Adrenal gland (tissue), 12 donors: ENCODE data around the gene RASSF5. TPM values are rescaled to one million over a fixed set of nuclear protein-coding genes. Genes with fewer than 3 reads are reported as not detected.

ENCODE experiments used
- DNase-seq, 7 donors: peaks; one replicate each; pipeline ENCODE4 v3.0.0-alpha.2; 2019 to 2020
- H3K27ac ChIP-seq, 5 donors: fragments of 200-600 bp; sonication (generic) in 4 of 5; 1 replicate in 3 of 5; 2 replicates in 2 of 5; pipeline versions ENCODE4 v1.5.1 to v1.8.0; 2016 to 2020; ENCODE audit warnings: mild to moderate bottlenecking in 1 of 5
- H3K27me3 ChIP-seq: fragments of 200-600 bp; 2 replicates; pipeline ENCODE4 v1.8.0; 2021
- H3K36me3 ChIP-seq, 2 donors: fragments of 200-600 bp; replicated peaks in 1 of 2; 1 replicate in 1 of 2; 2 replicates in 1 of 2; pipeline versions ENCODE4 v1.5.1 to v1.8.0; 2018 to 2022
- H3K4me1 ChIP-seq, 2 donors: fragments of 200-600 bp; replicated peaks in 1 of 2; 1 replicate in 1 of 2; 2 replicates in 1 of 2; pipeline versions ENCODE4 v1.5.1 to v1.8.0; 2018 to 2021
- H3K4me3 ChIP-seq, 4 donors: fragments of 200-600 bp; sonication (generic) in 3 of 4; one replicate each; pipeline ENCODE4 v1.5.1; 2016 to 2018
- H3K9me3 ChIP-seq, 3 donors: fragments of 200-600 bp; sonication (generic) in 1 of 3; replicated peaks in 1 of 3; 1 replicate in 2 of 3; 2 replicates in 1 of 3; pipeline versions ENCODE4 v1.5.1 to v1.8.0; 2016 to 2021
- POLR2A ChIP-seq, 2 donors: fragments of 450-650 bp; IDR thresholded peaks; one replicate each; pipeline ENCODE4 v1.6.1; 2017; ENCODE audit warnings: antibody characterized with exemption in 2 of 2, mild to moderate bottlenecking in 2 of 2, moderate library complexity in 1 of 2
- WGBS, 4 donors: extraction: QIAGEN DNeasy Blood & Tissue Kit in 2 of 4; methylation state at CpG; one replicate each; pipeline versions ENCODE4 v1.1.5 to v1.1.7; 2013 to 2017; 5-methylcytosine and 5-hydroxymethylcytosine counted together
- intact Hi-C, 2 donors: fragments of 100-400 bp; cut with DNase I; formaldehyde crosslinking; loops; one replicate each; pipeline versions ENCODE4 v1.14.1 to v1.15.0; 2022 to 2023
- polyA plus RNA-seq, 3 donors: library from polyadenylated mRNA; stranded (reverse); fragments of 200-250 nt in 2 of 3; fragments of 350-450 nt in 1 of 3; fragmentation: Illumina TruSeq in 1 of 3; extraction: RNeasy Lipid Tissue Mini Kit (QIAGEN cat#74804) in 1 of 3; gene quantifications; one replicate each; pipeline ENCODE4 v1.2.3, GENCODE V29; 2013 to 2014
- total RNA-seq, 9 donors: library from RNA; depleted of rRNA in 4 of 9; stranded (reverse); fragments of >200 nt in 4 of 9; fragments of 120-200 nt in 1 of 9; fragmentation: NEBNext Ultra II Directional in 1 of 9; extraction: Animal tissue kit (Norgen Biotek cat#: 25700) in 1 of 9; gene quantifications; one replicate each; pipeline versions ENCODE4 v1.1.0 to v1.2.4, GENCODE V29; 2013 to 2023
- TF ChIP-seq, protein P1 (sequence below), 6 experiments: fragments of 450-650 bp in 4 of 6; fragments of 200-600 bp in 2 of 6; sonication (generic) in 1 of 6; IDR thresholded peaks; 1 replicate in 5 of 6; 2 replicates in 1 of 6; pipeline versions ENCODE4 v1.5.1 to v1.8.0; 2016 to 2021; ENCODE audit warnings: antibody characterized with exemption in 6 of 6, mild to moderate bottlenecking in 2 of 6, moderate library complexity in 1 of 6
- donor health status: healthy with polysubstance abuse.
- donor health status: Bipolar disorder and iron deficiency.
- donor health status: DM: yes; HTN: yes; CAD: no.
- donor health status: DM: no; HTN: no; CAD: no.
- donor health status: DM: no; HTN: no; CAD: no.
- donor health status: DM: yes; HTN: yes; CAD: no.

RASSF5 gene
- total and polyA plus RNA-seq, 12 donors, result 7.1 to 57.9 (median 27.0) TPM

DNA sequence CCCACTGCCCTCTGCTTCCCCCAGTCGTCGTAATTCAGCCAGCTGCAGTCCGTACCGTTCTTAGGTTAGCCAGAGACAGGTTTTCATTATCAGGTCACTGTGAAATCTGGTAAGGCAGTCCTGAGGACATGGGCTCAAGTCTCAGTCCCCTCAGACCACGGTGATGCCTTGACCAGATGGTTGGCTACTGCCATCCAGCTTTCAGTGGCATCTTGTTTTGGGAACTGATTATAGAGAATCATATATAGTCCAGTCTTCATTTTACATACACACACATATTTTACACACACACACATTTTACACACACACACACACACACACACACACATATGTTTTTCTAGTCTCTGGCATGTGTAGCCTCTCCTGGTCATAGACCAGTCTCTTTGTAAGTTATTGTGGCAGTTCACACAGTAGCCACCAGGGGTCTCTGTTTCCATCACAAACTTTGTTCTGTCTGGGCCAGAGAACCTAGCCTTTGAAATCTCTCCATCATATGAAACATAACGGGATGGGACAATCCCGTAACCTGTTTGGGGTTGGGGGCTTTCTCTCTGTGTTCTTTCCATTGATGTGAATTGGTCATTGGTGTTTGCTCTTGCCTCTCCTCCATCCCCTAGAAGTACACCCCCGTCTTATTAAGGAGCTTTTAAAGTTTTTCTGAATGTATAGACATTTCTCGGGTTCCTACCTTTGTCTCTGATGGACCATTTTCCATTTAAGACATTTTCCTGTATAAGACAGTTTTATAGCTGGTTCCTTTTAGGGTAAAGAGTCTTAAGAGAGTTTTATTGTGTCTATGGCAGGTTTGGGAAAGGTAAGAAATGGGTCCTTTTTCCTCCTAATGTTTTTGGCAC is 45.5 kb upstream of the RASSF5 start:
- Histone ChIP-seq H3K9me3 (no peaks in the 10 kb centered on the region), H3K4me1 (peaks cover 9 to 15% of the 10 kb centered on the region in 2 donors), H3K36me3 (peaks cover 0 to 18% of the 10 kb centered on the region in 2 donors), H3K27ac (no peak overlapping the region), H3K4me3 (no peak overlapping the region), H3K27me3 (no peaks in the 10 kb centered on the region)
- intact Hi-C loops, result no loop called here
- no peak for TF ChIP-seq POLR2A (IDR thresholded peaks at IDR 0.05)
- TF ChIP-seq, protein P1, sequence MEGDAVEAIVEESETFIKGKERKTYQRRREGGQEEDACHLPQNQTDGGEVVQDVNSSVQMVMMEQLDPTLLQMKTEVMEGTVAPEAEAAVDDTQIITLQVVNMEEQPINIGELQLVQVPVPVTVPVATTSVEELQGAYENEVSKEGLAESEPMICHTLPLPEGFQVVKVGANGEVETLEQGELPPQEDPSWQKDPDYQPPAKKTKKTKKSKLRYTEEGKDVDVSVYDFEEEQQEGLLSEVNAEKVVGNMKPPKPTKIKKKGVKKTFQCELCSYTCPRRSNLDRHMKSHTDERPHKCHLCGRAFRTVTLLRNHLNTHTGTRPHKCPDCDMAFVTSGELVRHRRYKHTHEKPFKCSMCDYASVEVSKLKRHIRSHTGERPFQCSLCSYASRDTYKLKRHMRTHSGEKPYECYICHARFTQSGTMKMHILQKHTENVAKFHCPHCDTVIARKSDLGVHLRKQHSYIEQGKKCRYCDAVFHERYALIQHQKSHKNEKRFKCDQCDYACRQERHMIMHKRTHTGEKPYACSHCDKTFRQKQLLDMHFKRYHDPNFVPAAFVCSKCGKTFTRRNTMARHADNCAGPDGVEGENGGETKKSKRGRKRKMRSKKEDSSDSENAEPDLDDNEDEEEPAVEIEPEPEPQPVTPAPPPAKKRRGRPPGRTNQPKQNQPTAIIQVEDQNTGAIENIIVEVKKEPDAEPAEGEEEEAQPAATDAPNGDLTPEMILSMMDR (IDR thresholded peaks at IDR 0.05), result peak; percentile 69 to 84 (median 80)
- WGBS, 4 donors, result 60 to 71% (median 67%) methylated on average over 9 of the region's 9 CpGs
- DNase-seq, result peak; percentile 70 to 93 (median 82)

DNA sequence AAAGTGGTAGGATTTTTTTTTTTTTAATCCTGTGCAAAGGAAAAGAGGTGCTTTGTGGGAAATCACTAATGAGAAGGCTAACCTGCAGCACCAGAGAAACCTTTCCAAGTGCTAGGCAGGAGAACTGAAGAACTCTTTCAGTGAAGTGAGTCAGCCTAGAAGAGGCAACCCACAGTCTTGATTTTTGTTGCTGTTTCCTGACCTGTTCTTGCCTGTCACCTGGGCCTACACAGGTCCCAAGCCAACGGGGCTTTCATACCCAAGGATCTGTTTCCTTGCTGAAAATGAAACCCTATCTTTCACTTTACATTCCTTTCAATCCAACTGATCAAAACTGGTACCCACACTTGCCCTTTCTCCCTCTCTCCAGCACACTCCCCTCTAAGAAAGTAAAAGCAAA is 44.2 kb upstream of the RASSF5 start:
- Histone ChIP-seq H3K4me3 (no peak overlapping the region), H3K4me1 (peaks cover 9 to 15% of the 10 kb centered on the region in 2 donors), H3K9me3 (no peaks in the 10 kb centered on the region), H3K27me3 (no peaks in the 10 kb centered on the region), H3K36me3 (peaks cover 0 to 18% of the 10 kb centered on the region in 2 donors), H3K27ac (no peak overlapping the region)
- no peak for TF ChIP-seq POLR2A (IDR thresholded peaks at IDR 0.05)
- TF ChIP-seq, protein P1 (IDR thresholded peaks at IDR 0.05), result no peak
- intact Hi-C loops, result no loop called here
- 70 to 95% (median 83%) methylated on average over 1 of the region's 1 CpG for WGBS, 4 donors
- no peak for DNase-seq

DNA sequence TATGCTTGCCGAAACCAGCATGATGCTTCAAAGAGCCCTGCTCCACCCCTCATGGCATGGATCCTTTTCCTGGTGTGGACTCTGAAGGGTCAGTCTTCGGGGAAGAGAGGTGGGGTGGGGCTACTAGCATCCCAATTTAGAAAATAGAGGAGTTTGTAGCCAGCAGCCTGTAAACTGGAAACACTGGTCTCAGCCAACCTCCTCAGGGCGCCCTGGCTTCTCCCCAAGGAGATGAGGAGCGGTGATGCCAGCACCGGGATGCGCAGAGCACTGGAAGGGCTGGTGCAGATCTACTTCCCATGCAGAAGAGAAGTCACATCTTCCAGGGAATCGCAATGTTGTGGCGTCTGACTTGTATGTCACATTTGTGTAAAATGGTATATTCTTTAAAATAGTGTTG is 43.4 kb upstream of the RASSF5 start:
- 89 to 96% (median 94%) methylated on average over 7 to 8 of the region's 8 CpGs for WGBS, 4 donors
- no peak overlapping the region for H3K4me3 ChIP-seq
- no peak for DNase-seq
- H3K4me1 ChIP-seq, result peaks cover 9 to 15% of the 10 kb centered on the region in 2 donors
- peak overlapping the region in 3 of 5 donors; percentile 11 to 64 (median 63) for H3K27ac ChIP-seq
- peaks cover 0 to 11% of the 10 kb centered on the region in 2 donors for H3K36me3 ChIP-seq
- intact Hi-C loops, result no loop called here
- no peak for TF ChIP-seq POLR2A (IDR thresholded peaks at IDR 0.05)
- TF ChIP-seq, protein P1 (IDR thresholded peaks at IDR 0.05), result no peak
- no peaks in the 10 kb centered on the region for H3K9me3 ChIP-seq
- H3K27me3 ChIP-seq, result no peaks in the 10 kb centered on the region

DNA sequence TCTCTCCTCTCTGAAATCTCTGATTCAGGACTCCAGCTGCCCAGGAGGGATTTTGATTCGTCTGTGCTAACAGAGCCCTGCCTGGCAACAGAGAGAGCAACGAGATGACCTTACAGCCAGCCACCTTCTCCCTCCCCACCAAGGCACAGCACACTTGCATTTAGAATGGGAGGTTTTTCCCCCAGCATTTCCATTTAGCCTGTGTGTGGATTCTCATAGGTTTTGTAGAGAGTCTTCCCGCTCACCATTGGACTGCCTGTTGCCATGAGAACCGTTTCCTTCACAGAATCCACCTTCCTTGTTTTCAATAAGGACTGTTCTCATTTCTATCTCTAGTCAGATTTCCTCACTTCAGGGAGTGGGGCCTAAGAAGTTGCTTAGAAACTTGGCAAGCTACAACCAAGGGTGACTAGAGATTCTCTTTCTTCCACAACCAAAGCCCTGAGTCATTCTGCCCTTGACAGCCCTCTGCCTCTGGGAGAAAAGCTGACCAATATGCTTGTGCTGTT is 42.8 kb upstream of the RASSF5 start:
- peaks cover 9 to 15% of the 10 kb centered on the region in 2 donors for H3K4me1 ChIP-seq
- peak in 6 of 7 donors; percentile 60 to 81 (median 67) for DNase-seq
- peaks cover 0 to 5% of the 10 kb centered on the region in 2 donors for H3K36me3 ChIP-seq
- no peaks in the 10 kb centered on the region for H3K9me3 ChIP-seq
- TF ChIP-seq, protein P1 (IDR thresholded peaks at IDR 0.05), result no peak
- no peak for TF ChIP-seq POLR2A (IDR thresholded peaks at IDR 0.05)
- H3K27me3 ChIP-seq, result no peaks in the 10 kb centered on the region
- WGBS, 4 donors, result 40 to 62% (median 45%) methylated on average over 4 of the region's 4 CpGs
- peak overlapping the region in 3 of 5 donors; percentile 11 to 64 (median 63) for H3K27ac ChIP-seq
- intact Hi-C loops, result no loop called here
- H3K4me3 ChIP-seq, result no peak overlapping the region
